Karpas-422 (cell line): ENCODE results near the gene SPSB1. TPM values are rescaled to one million over a fixed set of nuclear protein-coding genes. Genes with fewer than 3 reads are reported as not detected.

Source experiments
- DNase-seq: peaks from one replicate; pipeline ENCODE4 v3.0.0-alpha.2; 2015
- H2AFZ ChIP-seq: fragments of 200-600 bp; sonication (generic); 2 replicates; pipeline ENCODE4 v1.6.1; 2014; ENCODE audit warnings: antibody characterized with exemption, low read length, mixed read lengths
- H3K27ac ChIP-seq: fragments of 200-600 bp; sonication (generic); 2 replicates; pipeline ENCODE4 v1.5.1; 2014; ENCODE audit warnings: mild to moderate bottlenecking, low read length, moderate library complexity
- H3K27me3 ChIP-seq: fragments of 200-600 bp; sonication (generic); 2 replicates; pipeline ENCODE4 v1.6.1; 2014; ENCODE audit warnings: low read length, mixed read lengths
- H3K36me3 ChIP-seq: fragments of 200-600 bp; sonication (generic); 2 replicates; pipeline ENCODE4 v1.6.1; 2014; ENCODE audit warnings: low read length, mixed read lengths; ENCODE audit not compliant: insufficient read depth
- H3K4me1 ChIP-seq: fragments of 200-600 bp; sonication (generic); 2 replicates; pipeline ENCODE4 v1.6.1; 2014; ENCODE audit warnings: mild to moderate bottlenecking, low read length, mixed read lengths
- H3K4me2 ChIP-seq: fragments of 200-600 bp; sonication (generic); 2 replicates; pipeline ENCODE4 v1.6.1; 2014; ENCODE audit warnings: low read length, low read depth, mild to moderate bottlenecking; ENCODE audit not compliant: poor library complexity, severe bottlenecking
- H3K4me3 ChIP-seq: fragments of 200-600 bp; sonication (generic); 2 replicates; pipeline ENCODE4 v1.5.1; 2014; ENCODE audit warnings: mild to moderate bottlenecking, antibody characterized with exemption, low read length, mixed read lengths
- H3K79me2 ChIP-seq: fragments of 200-600 bp; sonication (generic); 2 replicates; pipeline ENCODE4 v1.6.1; 2014; ENCODE audit warnings: mild to moderate bottlenecking, low read length, mixed read lengths
- H3K9ac ChIP-seq: fragments of 200-600 bp; sonication (generic); 2 replicates; pipeline ENCODE4 v1.6.0; 2014; ENCODE audit warnings: low read length
- H3K9me2 ChIP-seq: fragments of 200-600 bp; sonication (generic), shearing (Covaris generic); replicated peaks from 2 replicates; pipeline ENCODE4 v1.6.0; 2014; ENCODE audit warnings: mild to moderate bottlenecking, low read length, moderate library complexity; ENCODE audit not compliant: insufficient read depth
- H3K9me3 ChIP-seq: fragments of 300-700, 200-600 bp; sonication (generic); 2 replicates; pipeline ENCODE4 v1.6.1; 2014; ENCODE audit warnings: low read length, mixed read lengths
- H4K20me1 ChIP-seq: fragments of 200-600 bp; sonication (generic); 2 replicates; pipeline ENCODE4 v1.6.1; 2014; ENCODE audit warnings: mild to moderate bottlenecking, antibody characterized with exemption, low read length, low read depth; ENCODE audit not compliant: insufficient read depth
- total RNA-seq: library from RNA; depleted of rRNA; stranded (reverse); fragments of >200 nt; shearing (Covaris generic); gene quantifications from 2 replicates; pipeline ENCODE4 v1.2.3, GENCODE V29; 2014; ENCODE audit warnings: low replicate concordance

Gene SPSB1
- total RNA-seq, 1 experiment from 2014 or later: not detected

DNA sequence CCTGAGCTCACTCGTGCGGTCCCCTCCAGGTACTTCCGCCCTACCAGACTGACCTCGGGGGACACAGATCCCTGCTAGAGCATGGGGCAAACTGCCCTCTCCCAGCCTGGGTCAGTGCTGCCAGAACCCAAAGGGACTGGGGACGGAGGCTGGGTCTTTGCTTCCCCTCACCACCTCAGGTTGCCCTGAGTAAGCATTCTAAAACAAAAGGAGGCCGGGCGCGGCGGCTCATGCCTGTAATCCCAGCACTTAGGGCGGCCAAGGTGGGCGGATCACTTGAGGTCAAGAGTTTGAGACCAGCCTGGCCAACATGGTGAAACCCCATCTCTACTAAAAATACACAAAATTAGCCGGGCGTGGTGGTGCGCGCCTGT is 108.4 kb downstream of the SPSB1 start:
- Histone ChIP-seq H2AFZ (no peak overlapping the region), H3K4me3 (no peak overlapping the region), H3K9ac (no peak overlapping the region), H4K20me1 (no peaks in the 10 kb centered on the region), H3K27me3 (no peaks in the 10 kb centered on the region), H3K4me1 (peaks cover 7% of the 10 kb centered on the region), H3K27ac (no peak overlapping the region), H3K9me3 (no peaks in the 10 kb centered on the region), H3K36me3 (no peaks in the 10 kb centered on the region), H3K4me2 (no peak overlapping the region), H3K9me2 (no peaks in the 10 kb centered on the region), H3K79me2 (no peaks in the 10 kb centered on the region)
- DNase-seq: no peak

DNA sequence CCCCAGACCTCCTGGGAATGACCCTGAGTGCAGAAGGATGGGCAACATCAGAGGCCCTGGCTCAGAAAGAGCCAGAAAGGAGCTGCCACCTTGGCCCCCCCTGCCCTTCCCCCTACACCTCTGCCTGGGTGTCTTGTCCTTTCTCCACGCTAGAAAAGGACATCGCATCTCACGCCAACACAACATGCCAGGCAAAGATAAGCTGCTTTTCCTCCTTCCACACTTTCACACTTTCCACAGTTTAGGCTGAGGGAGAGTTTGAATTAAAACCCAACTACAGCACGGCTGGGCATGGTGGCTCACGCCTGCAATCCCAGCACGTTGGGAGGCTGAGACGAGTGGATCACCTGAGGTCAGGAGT is 109.5 kb downstream of the SPSB1 start:
- no peak overlapping the region for H2AFZ ChIP-seq
- no peaks in the 10 kb centered on the region for H3K36me3 ChIP-seq
- H3K9ac ChIP-seq: no peak overlapping the region
- H3K9me3 ChIP-seq: no peaks in the 10 kb centered on the region
- no peak overlapping the region for H3K4me3 ChIP-seq
- no peaks in the 10 kb centered on the region for H3K79me2 ChIP-seq
- no peak overlapping the region for H3K4me2 ChIP-seq
- peaks cover 11% of the 10 kb centered on the region for H3K4me1 ChIP-seq
- no peaks in the 10 kb centered on the region for H3K27me3 ChIP-seq
- H3K27ac ChIP-seq: no peak overlapping the region
- no peaks in the 10 kb centered on the region for H4K20me1 ChIP-seq
- no peaks in the 10 kb centered on the region for H3K9me2 ChIP-seq
- no peak for DNase-seq

GRCh38 chr1:9402717-9403225 is 110.1 kb downstream of the SPSB1 start:
- Histone ChIP-seq H3K27ac (no peak overlapping the region), H3K36me3 (no peaks in the 10 kb centered on the region), H3K4me2 (no peak overlapping the region), H2AFZ (no peak overlapping the region), H3K27me3 (no peaks in the 10 kb centered on the region), H4K20me1 (no peaks in the 10 kb centered on the region), H3K9me3 (no peaks in the 10 kb centered on the region), H3K9ac (no peak overlapping the region), H3K79me2 (no peaks in the 10 kb centered on the region), H3K9me2 (no peaks in the 10 kb centered on the region), H3K4me1 (peaks cover 11% of the 10 kb centered on the region), H3K4me3 (no peak overlapping the region)
- DNase-seq: no peak

DNA sequence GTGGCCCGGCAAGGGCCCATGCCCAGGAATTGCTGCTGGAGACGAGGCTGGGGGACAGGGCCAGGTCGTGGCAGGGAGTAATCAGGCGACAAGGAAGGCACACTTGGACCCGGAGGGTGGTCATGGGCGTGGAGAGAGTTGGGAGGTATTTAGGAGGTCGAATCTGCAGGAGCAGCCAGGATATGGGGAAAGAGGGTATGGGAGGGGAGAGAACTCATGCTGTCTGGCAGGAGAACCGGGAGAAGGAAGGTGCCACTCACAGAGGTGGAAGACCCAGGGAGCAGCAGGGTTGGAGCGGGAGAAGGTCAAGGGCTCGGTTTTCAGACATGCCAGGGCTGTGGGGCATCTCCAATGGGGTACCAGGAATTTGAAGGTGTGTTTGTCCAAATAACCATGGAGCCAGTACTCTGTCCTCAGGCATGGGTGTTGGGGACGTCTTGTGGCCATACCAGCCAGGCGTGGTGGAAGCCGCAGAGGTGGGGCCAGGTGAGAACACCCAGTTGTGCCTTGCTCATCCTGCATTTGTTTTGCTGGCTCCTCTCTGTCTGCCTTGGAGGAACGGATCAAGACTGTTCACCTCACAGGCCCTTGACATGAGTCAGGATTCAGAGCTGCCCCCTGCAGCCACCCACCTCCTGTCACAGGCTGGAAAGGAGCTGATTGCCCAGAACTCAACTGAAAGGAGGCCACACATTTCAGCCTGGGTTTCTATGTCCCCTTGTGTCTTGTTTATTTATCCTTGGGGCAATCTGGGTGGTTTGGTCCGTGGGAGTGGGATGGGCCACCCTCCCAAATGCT is 111.6 kb downstream of the SPSB1 start:
- H3K9ac ChIP-seq: no peak overlapping the region
- no peak overlapping the region for H3K4me2 ChIP-seq
- DNase-seq: no peak
- H2AFZ ChIP-seq: no peak overlapping the region
- no peaks in the 10 kb centered on the region for H3K27me3 ChIP-seq
- H4K20me1 ChIP-seq: no peaks in the 10 kb centered on the region
- H3K9me3 ChIP-seq: no peaks in the 10 kb centered on the region
- H3K9me2 ChIP-seq: no peaks in the 10 kb centered on the region
- peaks cover 11% of the 10 kb centered on the region for H3K4me1 ChIP-seq
- no peak overlapping the region for H3K4me3 ChIP-seq
- no peaks in the 10 kb centered on the region for H3K36me3 ChIP-seq
- no peak overlapping the region for H3K27ac ChIP-seq
- H3K79me2 ChIP-seq: no peaks in the 10 kb centered on the region

DNA sequence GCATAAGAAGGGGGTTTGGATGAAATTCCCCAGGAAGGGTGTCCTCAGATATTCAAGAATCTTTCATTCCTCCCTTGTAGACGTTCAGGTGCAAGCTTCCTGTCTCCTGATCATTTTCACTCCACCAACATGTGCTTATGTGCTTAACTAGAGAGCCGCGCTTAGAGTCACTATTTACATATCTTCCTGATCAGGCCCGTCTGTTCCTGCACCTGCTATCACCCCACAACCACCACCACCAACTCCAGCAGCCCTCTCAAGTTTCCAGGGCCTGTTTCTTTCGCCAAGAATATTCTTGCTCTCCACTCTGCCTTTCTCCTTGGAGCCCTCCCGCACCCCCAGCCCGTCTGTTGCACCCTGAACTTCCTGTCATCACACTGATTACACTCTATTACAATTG is 113.4 kb downstream of the SPSB1 start:
- no peak for DNase-seq
- H3K27me3 ChIP-seq: no peaks in the 10 kb centered on the region
- no peak overlapping the region for H3K9ac ChIP-seq
- no peak overlapping the region for H3K4me3 ChIP-seq
- no peaks in the 10 kb centered on the region for H4K20me1 ChIP-seq
- no peaks in the 10 kb centered on the region for H3K36me3 ChIP-seq
- no peak overlapping the region for H3K4me2 ChIP-seq
- H3K9me2 ChIP-seq: no peaks in the 10 kb centered on the region
- no peak overlapping the region for H2AFZ ChIP-seq
- H3K9me3 ChIP-seq: no peaks in the 10 kb centered on the region
- no peak overlapping the region for H3K27ac ChIP-seq
- peaks cover 11% of the 10 kb centered on the region for H3K4me1 ChIP-seq
- H3K79me2 ChIP-seq: no peaks in the 10 kb centered on the region

DNA sequence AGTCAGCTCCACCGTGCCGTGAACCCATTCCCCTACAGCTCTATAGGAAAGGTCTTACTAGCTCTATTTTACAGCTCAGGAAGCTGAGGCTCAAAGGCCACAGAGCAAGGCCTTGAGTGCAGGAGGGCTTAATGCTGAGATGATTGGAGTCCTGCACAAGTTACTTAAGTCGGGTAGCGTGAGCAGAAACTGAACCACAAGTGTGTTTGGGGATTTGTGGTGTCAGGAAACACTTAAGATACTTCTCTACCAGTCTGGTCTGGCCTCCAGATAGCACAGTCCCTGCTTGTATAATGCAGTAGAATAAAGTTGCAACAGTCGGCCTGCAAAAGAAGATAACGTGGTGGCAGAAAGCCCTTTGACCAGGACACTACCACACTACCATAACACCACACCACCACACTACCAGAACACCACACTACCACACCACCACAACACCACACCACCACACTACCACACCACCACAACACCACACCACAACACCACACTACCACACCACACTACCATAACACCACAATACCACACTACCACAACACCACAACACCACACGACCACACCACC is 118.1 kb downstream of the SPSB1 start:
- H3K79me2 ChIP-seq: no peaks in the 10 kb centered on the region
- H3K4me1 ChIP-seq: peaks cover 12% of the 10 kb centered on the region
- no peaks in the 10 kb centered on the region for H3K9me3 ChIP-seq
- no peak overlapping the region for H3K4me2 ChIP-seq
- no peaks in the 10 kb centered on the region for H3K36me3 ChIP-seq
- no peaks in the 10 kb centered on the region for H3K27me3 ChIP-seq
- H3K27ac ChIP-seq: no peak overlapping the region
- no peak overlapping the region for H3K9ac ChIP-seq
- no peak overlapping the region for H2AFZ ChIP-seq
- H4K20me1 ChIP-seq: no peaks in the 10 kb centered on the region
- H3K4me3 ChIP-seq: no peak overlapping the region
- no peaks in the 10 kb centered on the region for H3K9me2 ChIP-seq
- DNase-seq: no peak

- H4K20me1 ChIP-seq: no peaks in the 10 kb centered on the region
- H3K4me3 ChIP-seq: no peak overlapping the region
- H2AFZ ChIP-seq: no peak overlapping the region
- DNase-seq: no peak
- no peak overlapping the region for H3K27ac ChIP-seq
- peaks cover 8% of the 10 kb centered on the region; the same call in 1 of the 2 replicates for H3K4me1 ChIP-seq
- no peaks in the 10 kb centered on the region for H3K9me3 ChIP-seq
- no peaks in the 10 kb centered on the region for H3K36me3 ChIP-seq
- H3K9me2 ChIP-seq: no peaks in the 10 kb centered on the region
- H3K4me2 ChIP-seq: no peak overlapping the region
- H3K27me3 ChIP-seq: no peaks in the 10 kb centered on the region
- no peak overlapping the region for H3K9ac ChIP-seq
- no peaks in the 10 kb centered on the region for H3K79me2 ChIP-seq
These were observed 120.6 kb downstream of the SPSB1 start for GRCh38 chr1:9413071-9413876.

- DNase-seq: no peak
- Histone ChIP-seq H3K4me3 (no peak overlapping the region), H3K9me2 (no peaks in the 10 kb centered on the region), H3K27me3 (no peaks in the 10 kb centered on the region), H3K27ac (no peak overlapping the region), H3K9me3 (no peaks in the 10 kb centered on the region), H2AFZ (no peak overlapping the region), H3K36me3 (no peaks in the 10 kb centered on the region), H3K4me1 (peaks cover 8% of the 10 kb centered on the region; the same call in 1 of the 2 replicates), H3K4me2 (no peak overlapping the region), H3K79me2 (no peaks in the 10 kb centered on the region), H4K20me1 (no peaks in the 10 kb centered on the region), H3K9ac (no peak overlapping the region)
These were observed 121.2 kb downstream of the SPSB1 start for GRCh38 chr1:9413877-9414213.
